Activated T-cell treated with anti-CD3 and anti-CD28 coated beads, Interleukin-2, amount 50 U/mL, for 72 hours (primary cell): Measurements from ENCODE around the gene LUC7L. TPM values are rescaled to one million over a fixed set of nuclear protein-coding genes. Genes with fewer than 3 reads are reported as not detected.

Experiments
- ATAC-seq, 2 donors: fragments of 150-1000 bp; cut with Tn5 transposase; replicated peaks in 1 of 2; 2 replicates each; pipeline ENCODE4 v1.10.0; 2021; ENCODE audit warnings: moderate library complexity in 2 of 2, mild to moderate bottlenecking in 1 of 2
- DNase-seq, 2 donors: peaks; one replicate each; pipeline ENCODE4 v3.0.0; 2021 to 2022; ENCODE audit warnings: mixed read lengths in 1 of 2
- H3K27ac Mint-ChIP-seq: one replicate; pipeline ENCODE4 v1.8.0; 2022; ENCODE audit warnings: mild to moderate bottlenecking, moderate library complexity, mixed read lengths
- H3K27me3 Mint-ChIP-seq: one replicate; pipeline ENCODE4 v1.8.0; 2022; ENCODE audit warnings: low read depth, mixed read lengths
- H3K36me3 Mint-ChIP-seq, 2 donors: one replicate each; pipeline ENCODE4 v1.8.0; 2022; ENCODE audit warnings: mixed read lengths in 2 of 2, mild to moderate bottlenecking in 1 of 2; ENCODE audit not compliant: insufficient read depth in 2 of 2
- H3K4me1 Mint-ChIP-seq: one replicate; pipeline ENCODE4 v1.8.0; 2022; ENCODE audit warnings: low read depth, mixed read lengths
- H3K4me3 Mint-ChIP-seq, 2 donors: one replicate each; pipeline ENCODE4 v1.8.0; 2022; ENCODE audit warnings: mild to moderate bottlenecking in 2 of 2, mixed read lengths in 2 of 2, moderate library complexity in 2 of 2
- H3K9me3 Mint-ChIP-seq, 2 donors: one replicate each; pipeline ENCODE4 v1.8.0; 2022; ENCODE audit warnings: mixed read lengths in 2 of 2
- total RNA-seq, 2 donors: library from RNA; stranded (reverse); gene quantifications; one replicate each; pipeline ENCODE4 v1.2.3, GENCODE V29; 2022

Gene LUC7L
- total RNA-seq, 2 donors from 2014 or later, result 56.4 to 69.7 TPM

DNA sequence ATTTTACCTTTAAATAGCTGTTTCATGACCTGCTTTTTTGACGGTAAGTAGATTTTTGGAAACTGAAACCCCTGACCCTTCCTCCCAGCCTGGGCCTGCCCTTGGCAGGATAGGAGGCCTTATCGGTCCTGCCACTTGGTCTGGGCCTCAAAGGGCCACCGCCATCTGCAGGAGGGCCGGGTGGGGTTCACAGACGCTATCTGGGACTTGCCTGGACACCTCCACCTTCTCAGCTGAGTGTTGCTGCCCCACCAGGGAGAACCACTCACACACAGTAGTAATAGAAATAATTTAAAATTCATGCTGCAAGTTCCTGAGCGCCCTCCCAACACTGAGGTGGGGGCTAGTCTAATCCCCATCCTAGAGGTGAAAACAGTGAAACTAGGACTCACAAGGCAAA is 86.2 kb downstream of the LUC7L start:
- H3K27ac Mint-ChIP-seq, result no peak overlapping the region
- peaks cover 13% of the 10 kb centered on the region for H3K27me3 Mint-ChIP-seq
- ATAC-seq, result no peak
- no peaks in the 10 kb centered on the region for H3K9me3 Mint-ChIP-seq
- no peak overlapping the region for H3K4me3 Mint-ChIP-seq
- DNase-seq, result no peak
- H3K4me1 Mint-ChIP-seq, result peaks cover 6% of the 10 kb centered on the region
- peaks cover 0 to 2% of the 10 kb centered on the region in 2 donors for H3K36me3 Mint-ChIP-seq

DNA sequence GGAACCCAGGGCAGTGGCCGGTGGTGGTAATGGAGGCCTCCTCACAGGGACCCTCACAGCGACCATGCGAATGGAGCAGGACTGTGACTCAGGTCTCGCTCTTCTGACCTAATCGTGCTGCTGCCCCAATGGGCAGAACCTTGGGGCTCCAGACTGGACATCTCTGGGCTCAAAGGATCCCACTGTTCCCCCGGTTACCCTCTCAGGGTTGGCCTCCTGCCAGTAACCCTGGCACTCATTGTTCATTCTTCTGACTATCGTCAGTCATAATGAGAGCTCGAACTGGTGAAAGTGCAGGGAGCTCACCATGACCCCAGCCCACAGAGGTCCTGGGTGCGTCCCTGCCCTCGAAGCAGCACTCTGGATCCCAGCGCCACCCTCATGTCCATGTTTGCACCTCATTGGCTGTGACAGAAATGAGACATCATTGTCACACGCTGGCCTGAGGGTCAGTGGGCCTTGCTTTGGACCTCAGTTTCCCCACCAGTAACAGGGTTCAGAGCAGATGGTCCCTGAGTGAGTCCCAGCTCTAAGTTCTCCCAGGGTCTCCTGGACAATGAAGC is 86.8 kb downstream of the LUC7L start:
- ATAC-seq, result no peak

DNA sequence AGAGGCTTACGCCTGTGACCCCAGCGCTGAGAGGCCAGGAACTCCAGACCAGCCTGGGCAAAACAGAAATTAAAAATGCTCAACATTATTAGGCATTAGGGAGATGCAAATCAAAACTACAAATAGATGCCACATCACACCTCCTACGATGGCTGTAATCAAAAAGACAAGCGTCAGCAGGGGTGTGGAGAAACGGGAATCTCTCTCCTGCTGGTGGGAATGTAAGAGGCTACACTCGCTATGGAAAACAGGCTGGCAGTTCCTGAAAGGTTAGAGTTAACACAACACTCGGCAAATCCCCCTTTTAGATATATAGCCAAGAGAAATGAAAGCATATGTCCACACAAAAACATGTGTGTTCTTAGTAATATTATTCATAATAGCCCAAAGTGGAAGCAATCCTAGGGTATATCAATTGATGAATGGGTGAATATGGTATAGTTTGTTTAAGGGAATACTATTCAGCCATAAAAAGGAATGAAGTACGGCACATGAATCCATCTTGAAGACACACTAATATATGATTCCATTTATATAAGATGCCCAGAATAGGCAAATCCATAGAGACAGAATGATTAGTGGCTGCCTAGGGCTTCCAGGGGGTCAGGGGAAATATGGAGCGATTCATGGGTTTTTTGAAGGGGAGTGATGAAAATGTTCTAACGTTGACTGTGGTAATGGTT is 88.9 kb downstream of the LUC7L start:
- no peak overlapping the region for H3K27ac Mint-ChIP-seq

More for the DNA sequence above, 86.8 kb downstream of the LUC7L start:
- no peak for DNase-seq
- Mint-ChIP-seq H3K9me3 (no peaks in the 10 kb centered on the region), H3K27me3 (peaks cover 13% of the 10 kb centered on the region), H3K4me3 (no peak overlapping the region), H3K36me3 (peaks cover 0 to 2% of the 10 kb centered on the region in 2 donors), H3K4me1 (peaks cover 6% of the 10 kb centered on the region), H3K27ac (no peak overlapping the region)

More for the DNA sequence above, 88.9 kb downstream of the LUC7L start:
- Mint-ChIP-seq H3K9me3 (no peaks in the 10 kb centered on the region), H3K4me3 (peak overlapping the region in 1 of 2 donors; percentile 9), H3K4me1 (peaks cover 21% of the 10 kb centered on the region), H3K27me3 (peaks cover 7% of the 10 kb centered on the region), H3K36me3 (peaks cover 0 to 5% of the 10 kb centered on the region in 2 donors)
- ATAC-seq (no peak), DNase-seq (no peak)

Other genes starting within 250 kb of the LUC7L start
- gene POLR3K, start 175.8 kb downstream of the LUC7L start, total RNA-seq, result 10 to 100 TPM; 35.3 to 42.2 TPM
- gene SNRNP25, start 175.6 kb downstream of the LUC7L start, total RNA-seq, result 10 to 100 TPM; 28.9 to 44.1 TPM
- gene RHBDF1, start 156.8 kb downstream of the LUC7L start, total RNA-seq, result under 1 TPM; 0.31 to 0.53 TPM
- gene MPG, start 151.2 kb downstream of the LUC7L start, total RNA-seq, result 10 to 100 TPM; 49.6 to 50.5 TPM
- 10 to 100 TPM; 34.2 to 44.7 TPM for gene NPRL3, start 90.8 kb downstream of the LUC7L start, total RNA-seq
- gene HBZ, start 76.8 kb downstream of the LUC7L start, total RNA-seq, result not detected
- not detected for gene HBM, start 63.5 kb downstream of the LUC7L start, total RNA-seq
- not detected for gene HBA2, start 56.6 kb downstream of the LUC7L start, total RNA-seq
- gene HBA1, start 52.8 kb downstream of the LUC7L start, total RNA-seq, result 1 to 10 TPM in 1 of 2 donors, not detected in 1; 1.1 TPM
- gene HBQ1, start 49.0 kb downstream of the LUC7L start, total RNA-seq, result not detected
- gene FAM234A, start 5.4 kb upstream of the LUC7L start, total RNA-seq, result 10 to 100 TPM; 20.9 to 26.6 TPM
- under 1 TPM; 0.19 to 0.67 TPM for gene RGS11, start 46.5 kb upstream of the LUC7L start, total RNA-seq
- under 1 TPM; 0.48 to 0.97 TPM for gene ARHGDIG, start 51.1 kb upstream of the LUC7L start, total RNA-seq
- under 1 TPM in 1 of 2 donors, not detected in 1; 0.42 TPM for gene PDIA2, start 53.7 kb upstream of the LUC7L start, total RNA-seq
- 10 to 100 TPM; 28.8 to 29.4 TPM for gene AXIN1, start 123.3 kb upstream of the LUC7L start, total RNA-seq
- gene MRPL28, start 141.1 kb upstream of the LUC7L start, total RNA-seq, result 10 to 100 TPM; 54.5 to 73.2 TPM
- 10 to 100 TPM; 29.7 to 39.7 TPM for gene PGAP6, start 152.5 kb upstream of the LUC7L start, total RNA-seq
- 10 to 100 TPM; 24.6 to 27.6 TPM for gene NME4, start 167.8 kb upstream of the LUC7L start, total RNA-seq
- 10 to 100 TPM in 1 of 2 donors, 1 to 10 TPM in 1; 7.5 to 10.6 TPM for gene DECR2, start 172.4 kb upstream of the LUC7L start, total RNA-seq
- 10 to 100 TPM; 39.7 to 40.5 TPM for gene RAB11FIP3, start 196.2 kb upstream of the LUC7L start, total RNA-seq